GM19238 (cell line): Measurements from ENCODE around the gene DENND2A.
"Not testable (repeated sequence)": the region's sequence is repeated elsewhere in the genome, so short reads cannot be mapped to it uniquely, and the experiment has no call there.

ENCODE experiments used
- DNase-seq: peaks from one replicate; pipeline ENCODE4 v3.0.0; 2011; ENCODE audit warnings: low spot score; ENCODE audit not compliant: insufficient read length

The DENND2A gene

GRCh38 chr7:140591180-140591902 is 49.3 kb downstream of the DENND2A start:
- DNase-seq: no peak

- no peak for DNase-seq
Observed at GRCh38 chr7:140587243-140587642, 53.4 kb downstream of the DENND2A start.

GRCh38 chr7:140586516-140586915 is 54.1 kb downstream of the DENND2A start:
- no peak for DNase-seq

- no peak for DNase-seq
Observed at GRCh38 chr7:140585333-140585732, 55.3 kb downstream of the DENND2A start.

DNA sequence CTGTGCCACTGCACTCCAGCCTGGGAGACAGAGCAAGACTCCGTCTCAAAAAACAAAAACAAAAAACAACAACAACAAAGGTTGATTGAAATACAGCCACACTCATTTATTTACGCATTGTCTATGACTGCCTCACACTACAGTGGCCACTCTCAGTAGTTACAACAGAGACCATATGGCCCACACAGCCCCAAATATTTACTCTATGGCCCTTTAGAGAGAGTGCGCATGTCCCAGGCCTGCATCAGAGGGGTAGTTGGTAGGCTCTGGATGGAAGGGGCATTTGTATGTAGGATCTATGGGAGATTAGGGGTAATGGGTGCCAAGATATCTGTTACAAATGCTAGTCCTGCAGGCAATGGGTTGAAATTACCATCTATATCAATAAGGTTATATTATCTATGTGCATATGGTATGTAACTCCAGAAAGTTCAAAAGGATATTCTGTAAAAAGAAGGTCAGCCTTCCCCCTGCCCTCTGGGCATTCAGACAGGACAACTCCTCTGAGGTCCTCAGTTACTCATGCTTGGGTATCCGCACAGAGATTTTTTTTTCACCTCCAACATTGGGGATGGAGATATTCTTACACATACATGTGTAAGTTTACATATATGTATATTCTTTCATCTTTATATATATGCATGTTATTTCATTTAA is 56.3 kb downstream of the DENND2A start:
- DNase-seq: no peak

DNA sequence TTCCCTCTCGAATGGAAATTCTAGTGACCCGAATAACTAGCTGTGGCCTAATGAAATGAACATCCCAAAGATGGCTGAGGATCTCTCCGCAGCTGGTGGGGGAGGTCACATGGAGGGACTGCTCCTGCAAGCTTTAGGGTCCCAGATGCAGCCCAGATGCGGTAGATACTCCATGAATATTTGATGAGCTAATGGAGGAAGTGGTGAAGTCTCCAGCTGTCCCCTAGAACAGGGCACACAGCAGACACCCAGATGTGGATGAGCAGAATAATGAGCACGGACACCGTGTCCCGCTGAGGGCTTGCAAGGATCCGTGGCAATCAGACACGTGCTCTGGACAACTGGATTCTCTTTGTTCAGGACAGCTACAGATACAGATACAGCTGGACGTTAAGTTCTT is 59.2 kb downstream of the DENND2A start:
- no peak for DNase-seq

- DNase-seq: no peak
Observed at GRCh38 chr7:140577651-140578050, 63.0 kb downstream of the DENND2A start.

DNA sequence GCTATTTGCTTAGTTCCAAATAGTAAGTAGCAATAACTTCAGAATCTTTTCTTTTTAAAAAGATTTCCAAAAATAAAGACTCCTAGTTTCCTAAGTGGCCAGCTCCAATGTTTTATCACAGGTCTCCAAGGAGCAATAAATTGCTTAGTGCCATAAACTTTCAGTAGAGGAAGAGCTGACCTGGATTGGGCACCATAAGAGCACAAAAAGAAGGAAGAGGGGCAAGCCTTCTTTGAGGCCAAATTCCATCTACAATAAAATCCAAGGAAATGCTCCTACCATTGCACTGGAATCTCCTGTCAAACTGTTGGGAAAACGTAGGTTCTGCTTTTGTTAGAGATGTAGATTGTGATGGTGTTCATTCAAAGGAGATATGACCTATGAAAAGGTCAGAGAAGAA is 64.0 kb downstream of the DENND2A start:
- DNase-seq: no peak

DNA sequence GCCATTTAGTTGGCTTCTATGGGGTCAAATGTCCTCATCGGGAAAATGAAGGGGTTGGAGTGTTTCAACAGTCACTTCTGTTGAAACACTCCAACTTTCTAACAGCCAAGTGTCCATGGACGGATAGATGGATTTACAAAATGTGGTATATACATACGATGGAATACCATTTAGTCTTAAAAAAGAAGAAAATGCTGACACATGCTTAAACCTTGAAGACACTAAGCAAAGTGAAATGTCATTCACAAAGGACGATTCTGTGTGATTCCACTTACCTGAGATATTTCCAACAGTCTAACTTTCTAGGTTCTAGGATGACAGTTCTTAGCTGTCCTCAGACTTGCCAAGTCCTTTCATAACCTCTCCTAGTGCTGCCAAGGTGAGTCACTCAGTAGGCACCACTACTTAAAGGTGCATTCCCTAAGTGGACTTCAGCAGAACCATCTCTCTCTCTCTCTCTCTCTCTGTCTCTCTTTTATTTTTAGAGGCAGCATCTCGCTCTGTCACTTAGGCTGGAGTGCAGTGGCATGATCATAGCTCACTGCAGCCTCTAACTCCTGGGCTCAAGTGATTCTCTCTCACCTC is 69.0 kb downstream of the DENND2A start:
- no peak for DNase-seq

GRCh38 chr7:140570120-140570519 is 70.5 kb downstream of the DENND2A start:
- no peak for DNase-seq

DNA sequence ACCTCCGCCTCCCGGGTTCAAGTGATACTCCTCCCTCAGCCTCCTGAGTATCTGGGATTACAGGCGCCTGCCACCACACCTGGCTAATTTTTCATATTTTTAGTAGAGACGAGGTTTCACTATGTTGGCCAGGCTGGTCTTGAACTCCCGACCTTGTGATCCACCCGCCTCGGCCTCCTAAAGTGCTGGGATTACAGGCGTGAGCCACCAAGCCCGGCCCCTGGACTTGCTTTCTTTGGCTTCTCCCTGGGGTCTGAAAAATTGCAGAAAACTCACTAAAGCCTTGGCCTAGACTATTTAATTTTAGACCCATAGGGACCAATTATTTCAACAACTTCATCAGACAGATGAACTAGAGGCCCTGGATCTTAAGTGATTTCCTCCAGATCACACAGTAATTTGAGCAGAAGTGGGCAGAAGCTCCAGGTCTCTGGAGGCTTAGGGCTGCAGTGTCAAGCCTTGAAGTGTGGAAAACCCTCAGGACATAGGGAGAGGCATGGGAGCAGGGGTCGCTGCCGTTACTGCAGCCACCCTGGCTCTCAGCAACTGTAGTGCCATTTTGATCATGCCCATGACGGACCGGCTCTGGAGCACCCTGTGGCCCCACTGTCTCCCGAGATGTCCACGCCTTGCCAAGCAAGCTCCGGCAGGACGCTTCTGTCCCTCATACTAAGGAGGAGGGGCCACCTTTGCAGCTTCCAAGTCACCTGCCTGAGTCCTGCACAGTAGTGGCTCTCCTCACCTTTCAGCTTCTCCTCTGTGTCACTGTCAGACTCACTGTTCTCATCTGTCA is 72.4 kb downstream of the DENND2A start:
- no peak for DNase-seq

GRCh38 chr7:140566186-140566585 is 74.4 kb downstream of the DENND2A start:
- DNase-seq: not testable (repeated sequence)

GRCh38 chr7:140565761-140566160 is 74.9 kb downstream of the DENND2A start:
- DNase-seq: not testable (repeated sequence)

DNA sequence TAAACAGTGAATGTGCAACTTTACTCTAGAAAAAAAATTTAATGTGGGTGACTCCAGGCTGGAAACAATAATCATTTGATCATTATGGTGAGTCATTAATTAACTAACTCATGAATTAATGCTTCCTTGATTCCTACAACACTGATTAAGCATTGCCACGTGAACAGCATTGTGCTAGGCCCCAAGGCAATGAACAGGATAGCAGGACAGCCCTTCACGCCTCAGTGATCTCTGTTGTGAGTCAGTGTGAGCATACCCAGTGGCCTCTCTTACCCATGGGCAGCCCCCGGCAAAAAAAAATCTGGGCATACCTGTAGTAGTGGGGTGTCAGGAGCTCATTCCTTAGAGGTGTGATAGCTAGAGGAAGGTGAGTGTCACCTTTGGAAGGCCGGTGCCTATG is 76.0 kb downstream of the DENND2A start:
- no peak for DNase-seq

DNA sequence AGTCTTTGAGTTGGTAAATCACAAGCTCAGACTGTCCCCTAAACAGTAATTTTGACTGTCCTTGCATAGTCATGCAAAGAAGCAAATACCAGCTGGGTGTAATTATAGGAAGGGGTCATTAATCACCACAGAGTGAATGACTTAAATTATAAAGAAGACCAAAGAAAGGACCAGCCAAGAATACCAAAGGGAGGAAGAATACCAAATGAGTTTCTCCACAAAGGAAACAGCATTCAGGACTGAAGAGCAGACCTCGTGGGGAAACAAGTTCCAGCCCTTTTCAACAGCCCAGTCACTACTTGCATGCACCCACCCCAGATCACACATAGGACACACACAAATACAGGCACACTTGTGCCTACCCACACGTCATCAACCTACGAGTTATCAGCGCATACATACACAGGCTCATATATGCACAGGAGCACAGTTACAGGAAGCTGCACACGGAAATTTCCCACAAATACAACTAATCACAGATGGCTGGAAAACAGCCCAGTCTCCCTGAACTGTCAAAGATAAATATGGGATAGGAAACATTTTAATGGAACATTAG is 77.6 kb downstream of the DENND2A start:
- DNase-seq: no peak

DNA sequence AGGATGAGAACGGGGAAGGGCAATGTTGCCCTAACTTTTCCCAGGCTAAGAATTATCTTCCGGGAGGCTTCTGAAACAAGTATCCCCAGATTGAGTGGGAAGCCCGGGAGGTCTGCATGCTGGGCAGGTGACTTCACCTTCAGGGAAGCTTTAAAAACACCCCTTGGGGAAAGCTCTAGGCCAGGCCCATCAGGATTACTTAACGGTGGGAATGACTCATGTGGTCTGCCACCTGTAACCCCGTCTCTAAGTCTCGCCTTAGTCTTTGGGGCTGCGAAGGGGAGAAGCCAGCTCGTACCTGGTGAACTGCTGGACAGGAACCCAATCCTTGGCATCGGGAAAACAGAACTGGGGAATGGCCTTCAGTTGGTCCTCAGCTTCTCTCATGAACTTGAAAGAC is 81.2 kb downstream of the DENND2A start:
- DNase-seq: no peak

GRCh38 chr7:140557809-140558518 is 82.6 kb downstream of the DENND2A start:
- DNase-seq: no peak

DNA sequence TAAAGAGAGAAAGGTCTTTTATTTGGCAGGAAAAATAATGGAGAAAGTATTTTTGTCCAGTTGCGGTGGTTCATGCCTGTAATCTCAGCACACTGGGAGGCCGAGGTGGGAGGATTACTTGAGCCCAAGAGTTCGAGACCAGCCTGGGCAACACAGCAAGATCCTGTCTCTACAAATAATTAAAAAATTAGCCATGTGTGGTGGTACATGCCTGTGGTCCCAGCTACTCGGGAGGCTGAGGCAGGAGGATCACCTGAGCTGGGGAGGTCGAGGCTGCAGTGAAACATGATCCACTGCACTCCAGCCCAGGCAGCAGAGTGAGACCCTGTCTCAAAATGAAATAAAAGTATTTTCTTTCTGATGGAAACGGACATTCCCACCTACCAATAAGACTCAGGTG is 83.5 kb downstream of the DENND2A start:
- DNase-seq: no peak

DNA sequence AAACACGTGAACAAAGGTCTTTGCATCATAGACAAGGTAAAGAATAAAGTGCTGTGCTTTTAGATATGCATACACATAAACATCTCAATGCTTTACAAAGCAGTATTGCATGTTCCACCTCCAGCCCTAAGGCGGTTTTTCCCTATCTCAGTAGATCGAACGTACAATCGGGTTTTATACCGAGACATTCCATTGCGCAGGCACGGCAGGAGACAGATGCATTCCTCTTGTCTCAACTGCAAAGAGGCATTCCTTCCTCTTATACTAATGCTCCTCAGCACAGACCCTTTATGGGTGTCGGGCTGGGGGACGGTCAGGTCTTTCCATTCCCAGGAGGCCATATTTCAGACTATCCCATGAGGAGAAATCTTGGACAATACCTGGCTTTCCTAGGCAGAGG is 87.4 kb downstream of the DENND2A start:
- DNase-seq: not testable (repeated sequence)

GRCh38 chr7:140552240-140552679 is 88.4 kb downstream of the DENND2A start:
- no peak for DNase-seq
